GM12878 (cell line): Measurements from ENCODE around the gene TSHR.

Experiments used
- BCL11A ChIP-seq: IDR thresholded peaks from 2 replicates; pipeline ENCODE4 v1.6.1; 2011; ENCODE audit warnings: low read depth, low read length
- ESRRA ChIP-seq: IDR thresholded peaks from 2 replicates; pipeline ENCODE4 v1.6.1; 2012; ENCODE audit warnings: mild to moderate bottlenecking, low read length, improper control_type of control experiment
- RCOR1 ChIP-seq: conservative IDR thresholded peaks from 2 replicates; pipeline ENCODE4 v1.6.1; 2012; ENCODE audit warnings: low read depth, low read length, improper control_type of control experiment
- YY1 ChIP-seq: IDR thresholded peaks from 2 replicates; pipeline ENCODE4 v1.6.1; 2011; ENCODE audit warnings: low read depth, mild to moderate bottlenecking, low read length
- TF ChIP-seq, protein P1 (sequence below), 3 experiments: IDR thresholded peaks in 2 of 3; conservative IDR thresholded peaks in 1 of 3; 2 replicates each; pipeline ENCODE4 v1.5.1; 2011; ENCODE audit warnings: low read depth in 3 of 3, low read length in 3 of 3, mild to moderate bottlenecking in 3 of 3, control low read depth in 2 of 3, moderate library complexity in 2 of 3, inconsistent platforms in 1 of 3, mixed read lengths in 1 of 3; ENCODE audit not compliant: control insufficient read depth in 2 of 3, insufficient read depth in 1 of 3; ENCODE audit errors: extremely low read depth in 1 of 3
- TF ChIP-seq, protein P2 (sequence below): IDR thresholded peaks from 2 replicates; pipeline ENCODE4 v1.6.1; 2012; ENCODE audit warnings: mild to moderate bottlenecking, low read depth, low read length

DNA sequence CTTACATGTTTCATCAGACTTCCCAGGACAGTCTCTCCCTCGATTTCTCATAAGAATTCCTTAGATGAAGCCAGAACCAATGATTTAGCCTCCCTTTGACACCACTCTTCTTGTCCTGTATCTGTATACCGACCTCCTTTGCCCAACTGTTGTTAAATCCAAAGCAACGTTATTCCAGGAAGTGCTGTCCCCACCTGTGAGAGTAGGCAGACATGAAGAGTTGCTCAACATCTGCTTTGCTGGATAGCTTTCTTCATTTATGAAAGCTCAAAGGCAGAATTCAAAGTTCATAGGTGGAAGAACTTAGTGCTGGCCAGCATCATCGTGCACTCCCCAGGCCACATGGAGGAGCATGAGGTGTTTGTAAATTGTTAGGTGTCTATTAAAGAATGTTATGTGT, 209.8 kb downstream of the TSHR start:
- TF ChIP-seq, protein P1, sequence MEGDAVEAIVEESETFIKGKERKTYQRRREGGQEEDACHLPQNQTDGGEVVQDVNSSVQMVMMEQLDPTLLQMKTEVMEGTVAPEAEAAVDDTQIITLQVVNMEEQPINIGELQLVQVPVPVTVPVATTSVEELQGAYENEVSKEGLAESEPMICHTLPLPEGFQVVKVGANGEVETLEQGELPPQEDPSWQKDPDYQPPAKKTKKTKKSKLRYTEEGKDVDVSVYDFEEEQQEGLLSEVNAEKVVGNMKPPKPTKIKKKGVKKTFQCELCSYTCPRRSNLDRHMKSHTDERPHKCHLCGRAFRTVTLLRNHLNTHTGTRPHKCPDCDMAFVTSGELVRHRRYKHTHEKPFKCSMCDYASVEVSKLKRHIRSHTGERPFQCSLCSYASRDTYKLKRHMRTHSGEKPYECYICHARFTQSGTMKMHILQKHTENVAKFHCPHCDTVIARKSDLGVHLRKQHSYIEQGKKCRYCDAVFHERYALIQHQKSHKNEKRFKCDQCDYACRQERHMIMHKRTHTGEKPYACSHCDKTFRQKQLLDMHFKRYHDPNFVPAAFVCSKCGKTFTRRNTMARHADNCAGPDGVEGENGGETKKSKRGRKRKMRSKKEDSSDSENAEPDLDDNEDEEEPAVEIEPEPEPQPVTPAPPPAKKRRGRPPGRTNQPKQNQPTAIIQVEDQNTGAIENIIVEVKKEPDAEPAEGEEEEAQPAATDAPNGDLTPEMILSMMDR (IDR thresholded peaks at IDR 0.05 in 2 of 3, conservative IDR thresholded peaks at IDR 0.05 in 1 of 3; ENCODE audit: control insufficient read depth in 2 of 3, extremely low read depth in 1 of 3, insufficient read depth in 1 of 3, low read depth in 3 of 3, low read length in 3 of 3), result no peak
- TF ChIP-seq, protein P2, sequence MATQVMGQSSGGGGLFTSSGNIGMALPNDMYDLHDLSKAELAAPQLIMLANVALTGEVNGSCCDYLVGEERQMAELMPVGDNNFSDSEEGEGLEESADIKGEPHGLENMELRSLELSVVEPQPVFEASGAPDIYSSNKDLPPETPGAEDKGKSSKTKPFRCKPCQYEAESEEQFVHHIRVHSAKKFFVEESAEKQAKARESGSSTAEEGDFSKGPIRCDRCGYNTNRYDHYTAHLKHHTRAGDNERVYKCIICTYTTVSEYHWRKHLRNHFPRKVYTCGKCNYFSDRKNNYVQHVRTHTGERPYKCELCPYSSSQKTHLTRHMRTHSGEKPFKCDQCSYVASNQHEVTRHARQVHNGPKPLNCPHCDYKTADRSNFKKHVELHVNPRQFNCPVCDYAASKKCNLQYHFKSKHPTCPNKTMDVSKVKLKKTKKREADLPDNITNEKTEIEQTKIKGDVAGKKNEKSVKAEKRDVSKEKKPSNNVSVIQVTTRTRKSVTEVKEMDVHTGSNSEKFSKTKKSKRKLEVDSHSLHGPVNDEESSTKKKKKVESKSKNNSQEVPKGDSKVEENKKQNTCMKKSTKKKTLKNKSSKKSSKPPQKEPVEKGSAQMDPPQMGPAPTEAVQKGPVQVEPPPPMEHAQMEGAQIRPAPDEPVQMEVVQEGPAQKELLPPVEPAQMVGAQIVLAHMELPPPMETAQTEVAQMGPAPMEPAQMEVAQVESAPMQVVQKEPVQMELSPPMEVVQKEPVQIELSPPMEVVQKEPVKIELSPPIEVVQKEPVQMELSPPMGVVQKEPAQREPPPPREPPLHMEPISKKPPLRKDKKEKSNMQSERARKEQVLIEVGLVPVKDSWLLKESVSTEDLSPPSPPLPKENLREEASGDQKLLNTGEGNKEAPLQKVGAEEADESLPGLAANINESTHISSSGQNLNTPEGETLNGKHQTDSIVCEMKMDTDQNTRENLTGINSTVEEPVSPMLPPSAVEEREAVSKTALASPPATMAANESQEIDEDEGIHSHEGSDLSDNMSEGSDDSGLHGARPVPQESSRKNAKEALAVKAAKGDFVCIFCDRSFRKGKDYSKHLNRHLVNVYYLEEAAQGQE, result no peak
- no peak for TF ChIP-seq BCL11A
- TF ChIP-seq ESRRA, result no peak
- no peak for TF ChIP-seq YY1
- no peak for TF ChIP-seq RCOR1
